AG04449 (cell line): ENCODE data around the gene ENPP5.

Experiments
- CTCF ChIA-PET: fragments of 350-600 bp; formaldehyde crosslinking; extraction: SDS; loops from one replicate; lab custom pipeline; 2021; ENCODE audit warnings: antibody characterized with exemption; lab: Yijun Ruan, JAX
- POLR2A ChIA-PET: fragments of 400-600, 350-600 bp; formaldehyde crosslinking; extraction: SDS; loops from one replicate; lab custom pipeline; 2020; ENCODE audit warnings: antibody characterized with exemption, inconsistent platforms; lab: Yijun Ruan, JAX
- DNase-seq: peaks from one replicate; pipeline ENCODE4 v3.0.0-alpha.2; 2010; ENCODE audit warnings: low read depth, low spot score
- H3K4me3 ChIP-seq: 2 replicates; pipeline ENCODE4 v1.5.1; 2011; ENCODE audit warnings: low read depth, mild to moderate bottlenecking, control low read depth, low read length
- CTCF ChIP-seq: IDR thresholded peaks from one replicate; pipeline ENCODE4 v1.5.1; 2011; ENCODE audit warnings: mild to moderate bottlenecking, moderate library complexity, low read length, control low read depth, inconsistent platforms; ENCODE audit not compliant: insufficient read depth; ENCODE audit errors: missing control alignments

Gene ENPP5, protein sequence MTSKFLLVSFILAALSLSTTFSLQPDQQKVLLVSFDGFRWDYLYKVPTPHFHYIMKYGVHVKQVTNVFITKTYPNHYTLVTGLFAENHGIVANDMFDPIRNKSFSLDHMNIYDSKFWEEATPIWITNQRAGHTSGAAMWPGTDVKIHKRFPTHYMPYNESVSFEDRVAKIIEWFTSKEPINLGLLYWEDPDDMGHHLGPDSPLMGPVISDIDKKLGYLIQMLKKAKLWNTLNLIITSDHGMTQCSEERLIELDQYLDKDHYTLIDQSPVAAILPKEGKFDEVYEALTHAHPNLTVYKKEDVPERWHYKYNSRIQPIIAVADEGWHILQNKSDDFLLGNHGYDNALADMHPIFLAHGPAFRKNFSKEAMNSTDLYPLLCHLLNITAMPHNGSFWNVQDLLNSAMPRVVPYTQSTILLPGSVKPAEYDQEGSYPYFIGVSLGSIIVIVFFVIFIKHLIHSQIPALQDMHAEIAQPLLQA

GRCh38 chr6:46170357-46171289 lies at the start of gene ENPP5:
ENPP5 (minus strand) TSS chr6:46170980; CDS start chr6:46168262, 2,718 bp downstream.
- TF ChIP-seq CTCF: no peak
- DNase-seq: no peak
- ChIA-PET CTCF (no interaction called here), POLR2A (no interaction called here)
- no peak within 1 kb of the TSS for H3K4me3 ChIP-seq

- no peak overlapping the region for H3K4me3 ChIP-seq
- TF ChIP-seq CTCF: no peak
- ChIA-PET CTCF (interaction anchor here (1.1 to 5.9 kb wide), 4 partner anchors 129 to 1744 kb away, joined by 3 to 50 read pairs (median 3); no protein-coding TSS in a partner anchor), POLR2A (no interaction called here)
- no peak for DNase-seq
These were observed 48.9 kb upstream of the ENPP5 start for GRCh38 chr6:46219661-46220060.

GRCh38 chr6:46218457-46218856 lies 47.7 kb upstream of the ENPP5 start:
- H3K4me3 ChIP-seq: no peak overlapping the region
- TF ChIP-seq CTCF: no peak
- no peak for DNase-seq
- POLR2A ChIA-PET: no interaction called here
- CTCF ChIA-PET: interaction anchor here (1.4 to 5.9 kb wide), 3 partner anchors 193 to 1743 kb away, joined by 3 to 50 read pairs (median 3); no protein-coding TSS in a partner anchor

GRCh38 chr6:46217671-46218131 lies 46.9 kb upstream of the ENPP5 start:
- ChIA-PET CTCF (interaction anchor here (1.5 kb wide), 1 partner anchor 287 kb away, joined by 3 read pairs; no protein-coding TSS in a partner anchor), POLR2A (no interaction called here)
- no peak for TF ChIP-seq CTCF
- no peak overlapping the region for H3K4me3 ChIP-seq
- no peak for DNase-seq

GRCh38 chr6:46216879-46217278 lies 46.1 kb upstream of the ENPP5 start:
- no peak overlapping the region for H3K4me3 ChIP-seq
- ChIA-PET CTCF (interaction anchor here (1.5 kb wide), 1 partner anchor 286 kb away, joined by 3 read pairs; no protein-coding TSS in a partner anchor), POLR2A (no interaction called here)
- no peak for TF ChIP-seq CTCF
- DNase-seq: no peak
